NCI-H2196 (cell line): ENCODE data around the gene SETD1A.
A peak's percentile ranks its signal among the peaks of the same experiment; 100 is the strongest.

Experiments
- DNase-seq: peaks from one replicate; lab custom pipeline; 2025; ENCODE audit not compliant: unreplicated experiment; lab: John Stamatoyannopoulos, UW

SETD1A gene

DNA sequence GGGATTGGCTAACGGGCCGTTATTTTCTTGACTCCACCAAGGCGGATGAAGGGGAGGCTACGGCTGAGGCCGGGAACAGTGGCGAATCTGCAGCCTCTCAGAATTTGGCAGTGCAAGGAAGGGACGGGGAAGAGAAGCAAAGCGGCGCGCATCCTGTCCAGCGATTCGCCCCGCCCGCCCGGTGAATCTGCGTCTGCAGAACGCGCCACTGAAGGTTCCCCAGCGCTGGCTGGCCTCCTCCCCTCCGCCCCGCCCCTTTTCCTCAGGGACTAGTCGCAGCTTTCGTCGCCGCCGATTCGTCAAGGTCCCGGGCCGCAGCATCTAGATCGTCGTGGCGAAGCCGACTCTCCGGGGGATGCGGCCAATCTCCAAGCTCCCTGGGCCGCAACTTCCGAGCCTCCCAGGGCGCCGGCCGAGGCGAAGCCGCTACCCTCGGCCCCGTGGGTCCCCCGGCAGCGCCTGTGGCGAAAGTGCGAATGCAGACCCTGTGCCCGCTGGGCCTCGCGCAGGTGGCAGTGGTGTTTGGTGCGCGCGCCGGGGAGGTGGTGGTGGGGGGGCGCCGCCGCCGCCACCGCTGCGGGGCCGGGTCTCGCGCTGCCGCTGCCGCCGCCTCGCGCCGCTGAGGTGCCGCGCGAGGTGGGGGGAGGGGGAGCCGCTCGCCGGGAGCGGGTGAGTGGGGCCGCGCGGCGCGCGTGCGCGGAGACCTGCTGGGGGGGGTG lies at the start of gene SETD1A:
Gene SETD1A (plus strand): TSS at position 299 of the 719 bp plus-strand sequence. CDS start 978 bp downstream, outside the sequence.
- DNase-seq: peak; percentile 97

DNA sequence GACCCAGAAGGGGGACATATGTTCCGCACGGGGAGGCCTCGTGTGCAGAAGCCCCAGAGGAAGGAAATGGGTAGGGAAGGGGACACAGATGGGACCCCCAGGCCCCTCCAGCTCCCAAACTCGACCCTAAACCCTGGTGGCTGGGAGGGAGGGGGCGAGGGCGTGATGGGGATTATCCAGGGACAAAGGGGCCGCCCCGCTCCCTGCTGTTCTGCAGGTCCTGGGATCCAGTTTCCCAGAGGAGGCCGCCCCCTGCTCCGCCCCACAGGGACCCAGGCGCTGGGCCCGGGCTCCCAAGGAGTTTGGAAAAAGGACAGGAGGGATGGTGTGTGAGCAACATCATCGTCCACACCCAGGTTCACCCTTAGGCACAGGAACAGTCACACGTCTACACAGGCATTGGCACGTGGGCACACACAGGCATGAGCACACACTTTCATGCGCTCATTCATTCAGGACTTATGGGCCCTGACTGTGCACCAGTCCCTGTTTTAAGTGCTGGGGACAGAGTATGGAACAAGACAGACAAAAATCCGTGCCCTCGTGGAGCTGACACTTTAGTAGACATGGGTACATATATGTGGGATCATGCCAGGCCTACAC lies 47.0 kb upstream of the SETD1A start:
- DNase-seq: no peak

DNA sequence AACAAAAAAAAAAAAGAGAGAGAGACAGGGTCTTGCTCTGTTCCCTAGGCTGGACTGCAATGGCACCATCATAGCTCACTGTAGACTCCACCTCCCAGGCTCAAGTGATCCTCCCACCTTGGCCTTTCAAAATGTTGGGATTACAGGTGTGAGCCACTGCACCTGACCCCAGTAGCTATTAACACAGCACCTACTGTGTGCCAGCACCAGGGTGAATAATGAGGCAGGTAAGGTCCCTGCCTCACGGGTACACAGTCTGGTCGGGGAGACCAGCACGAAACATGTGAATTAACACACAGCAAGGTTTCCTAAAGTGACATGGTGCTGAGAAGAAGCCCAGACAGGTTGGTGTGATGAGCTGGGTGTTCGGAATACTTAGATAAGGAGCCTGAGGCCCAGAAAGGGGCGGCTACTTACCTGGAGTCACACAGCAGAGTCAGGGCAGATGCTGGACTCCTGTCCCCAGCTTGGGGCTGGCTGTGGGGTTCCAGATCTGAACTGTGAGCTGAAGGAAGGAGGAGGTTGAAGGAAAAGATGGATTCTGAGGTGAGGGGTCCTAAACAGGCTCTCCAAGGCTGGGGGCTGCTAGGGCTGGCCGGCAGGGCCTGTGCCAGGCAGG lies 44.7 kb upstream of the SETD1A start:
- no peak for DNase-seq

DNA sequence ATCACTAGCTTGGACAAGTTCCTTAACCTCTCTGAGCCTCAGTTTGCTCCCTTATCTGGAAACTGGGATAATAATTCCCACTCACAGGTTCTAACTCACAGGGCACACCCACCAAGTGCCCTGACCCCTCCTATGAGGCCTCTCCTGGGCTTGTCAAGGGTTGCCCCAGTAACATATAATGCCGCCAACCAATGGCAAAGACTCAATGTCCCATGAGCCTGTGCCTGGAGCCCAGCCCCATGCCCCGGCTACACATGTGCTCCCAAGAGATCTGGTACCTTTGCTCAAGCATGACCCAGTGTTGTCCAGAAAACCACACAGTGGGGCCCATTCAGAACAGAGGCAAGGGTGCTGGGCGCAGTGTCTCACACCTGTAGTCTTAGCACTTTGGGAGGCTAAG lies 42.7 kb upstream of the SETD1A start:
- no peak for DNase-seq

DNA sequence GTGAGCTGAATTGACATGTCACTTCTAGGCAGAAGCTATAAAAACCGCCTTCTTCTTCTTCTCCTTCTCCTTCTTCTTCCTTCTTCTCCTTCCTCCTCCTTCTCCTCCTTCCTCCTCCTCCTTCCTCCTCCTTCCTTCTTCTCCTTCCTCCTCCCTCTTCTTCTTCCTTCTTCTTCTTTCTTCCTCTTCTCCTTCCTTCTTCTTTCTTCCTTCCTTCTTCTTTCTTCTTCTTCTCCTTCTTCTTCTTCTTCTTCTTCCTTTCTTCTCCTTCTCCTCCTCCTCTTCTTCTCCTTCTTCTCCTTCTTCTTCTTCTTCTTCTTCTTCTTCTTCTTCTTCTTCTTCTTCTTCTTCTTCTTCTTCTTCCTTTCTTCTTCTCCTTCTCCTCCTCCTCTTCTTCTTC lies 38.9 kb upstream of the SETD1A start:
- DNase-seq: no peak

DNA sequence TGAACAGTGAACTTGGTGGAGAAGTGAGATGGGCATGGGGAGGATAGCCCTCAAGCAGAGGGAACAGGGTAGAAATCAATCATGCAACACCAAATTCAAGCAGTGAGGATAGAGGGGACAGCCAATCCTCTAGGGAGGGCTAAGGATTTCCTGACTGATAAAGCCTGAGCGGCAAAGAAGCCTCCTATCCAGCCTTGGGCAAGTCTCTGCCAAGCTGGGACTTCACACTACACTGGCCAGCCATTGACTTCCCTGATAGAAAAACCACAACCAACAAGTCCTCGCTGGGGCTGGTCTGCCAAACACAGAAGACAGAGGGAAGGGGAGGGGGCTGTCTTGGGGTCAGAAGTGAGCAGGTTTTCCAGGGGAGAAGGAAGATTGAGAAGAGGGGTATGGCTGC lies 36.7 kb upstream of the SETD1A start:
- DNase-seq: no peak

DNA sequence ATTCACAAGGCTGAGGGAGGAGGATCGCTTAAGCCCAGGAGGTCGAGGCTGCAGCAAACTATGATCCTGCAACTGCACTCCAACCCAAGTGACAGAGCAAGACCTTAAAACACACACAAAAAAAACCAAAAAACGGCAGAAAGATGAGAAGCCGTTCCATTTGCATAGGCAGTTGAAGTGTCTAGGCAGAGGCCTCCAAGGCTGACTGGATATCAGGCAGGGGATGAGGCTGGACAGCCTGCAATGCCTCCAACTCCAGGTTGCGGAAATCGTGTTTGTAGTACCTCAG lies 36.2 kb upstream of the SETD1A start:
- DNase-seq: no peak

DNA sequence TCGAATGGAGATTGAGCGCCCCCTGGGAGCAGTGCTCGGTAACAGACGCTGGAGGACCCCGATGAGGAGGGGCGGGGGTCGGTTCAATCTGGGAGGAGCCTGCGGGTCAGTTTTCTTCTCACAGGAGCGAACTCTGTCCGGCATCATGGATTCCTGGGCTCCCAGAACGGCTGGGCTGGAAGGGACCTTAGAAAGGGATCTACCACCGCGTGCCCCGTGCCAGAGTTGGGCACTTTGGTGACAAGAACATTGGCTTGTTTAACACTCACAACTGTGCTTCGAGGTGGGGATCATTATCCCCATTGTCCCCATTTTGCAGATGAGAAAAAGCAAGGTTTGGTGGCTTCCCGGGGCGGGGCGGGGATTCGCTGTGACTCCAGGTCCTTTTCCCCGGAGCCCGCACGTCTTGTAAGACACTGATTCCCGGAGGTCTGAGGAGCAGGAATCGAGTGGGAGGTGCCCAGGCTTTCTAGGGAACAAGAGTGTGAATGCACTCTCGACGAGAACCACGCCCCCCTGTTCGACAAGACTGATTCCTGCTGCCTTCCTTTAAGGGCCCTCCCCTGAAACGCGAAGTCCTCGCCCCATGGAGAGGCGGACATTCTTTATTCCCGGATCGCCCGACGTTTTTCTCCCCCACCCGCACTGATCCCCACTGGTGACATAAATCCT lies 35.7 kb upstream of the SETD1A start:
- peak; percentile 94 for DNase-seq

DNA sequence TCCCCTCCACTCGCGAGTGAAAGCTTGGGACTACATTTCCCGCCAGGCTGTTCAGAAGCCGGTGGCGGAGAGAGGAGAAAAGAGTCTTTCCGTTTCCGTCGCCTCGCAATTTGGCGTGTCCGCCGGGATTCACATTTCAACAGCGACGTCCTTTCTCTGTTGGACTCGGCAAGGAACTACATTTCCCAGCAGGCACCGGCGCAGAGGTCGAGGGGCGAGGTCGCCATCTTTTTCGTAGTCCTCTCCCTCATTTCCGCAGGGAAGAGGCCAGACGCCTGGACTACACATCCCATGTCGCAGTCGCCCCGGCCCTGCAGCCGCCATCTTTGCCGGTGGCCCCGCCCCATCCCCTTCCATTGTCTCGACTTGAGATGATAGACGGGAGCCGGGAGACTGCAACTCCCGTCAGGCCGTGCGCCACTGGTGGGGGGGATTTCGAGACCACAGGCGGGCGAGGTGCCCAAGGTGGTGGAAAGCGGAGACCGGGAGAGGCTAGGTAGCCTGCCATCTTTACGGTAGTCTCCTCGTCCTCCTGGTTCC lies 35.1 kb upstream of the SETD1A start:
- DNase-seq: peak; percentile 99

DNA sequence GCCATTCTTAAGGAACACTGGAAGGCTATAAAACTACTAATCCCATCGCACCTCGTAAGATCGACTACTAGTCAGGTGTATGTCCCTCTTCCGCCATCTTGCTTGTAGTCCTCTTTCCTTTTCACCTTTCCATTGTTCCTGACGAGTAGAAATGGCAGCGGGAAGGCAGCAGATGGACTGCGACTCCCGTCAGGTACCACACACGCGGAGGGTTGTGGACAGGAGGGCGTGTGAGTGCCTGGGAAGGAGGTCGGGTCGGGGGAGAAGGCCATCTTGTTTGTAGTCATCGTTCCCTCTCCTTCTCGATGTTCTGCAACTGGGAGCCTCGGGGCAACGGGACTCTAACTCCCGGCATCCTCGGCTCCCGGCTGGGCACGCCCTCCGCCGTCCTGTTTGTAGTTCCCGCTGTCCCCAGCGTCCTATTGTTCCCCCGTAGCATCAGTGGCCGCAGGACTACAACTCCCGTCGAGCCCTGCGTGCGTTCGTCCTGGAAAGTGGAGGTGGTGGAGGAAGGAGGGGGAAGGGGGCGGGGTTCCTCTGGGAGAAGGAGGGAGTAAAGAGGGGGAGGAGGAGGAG lies 34.5 kb upstream of the SETD1A start:
- DNase-seq: peak; percentile 99

DNA sequence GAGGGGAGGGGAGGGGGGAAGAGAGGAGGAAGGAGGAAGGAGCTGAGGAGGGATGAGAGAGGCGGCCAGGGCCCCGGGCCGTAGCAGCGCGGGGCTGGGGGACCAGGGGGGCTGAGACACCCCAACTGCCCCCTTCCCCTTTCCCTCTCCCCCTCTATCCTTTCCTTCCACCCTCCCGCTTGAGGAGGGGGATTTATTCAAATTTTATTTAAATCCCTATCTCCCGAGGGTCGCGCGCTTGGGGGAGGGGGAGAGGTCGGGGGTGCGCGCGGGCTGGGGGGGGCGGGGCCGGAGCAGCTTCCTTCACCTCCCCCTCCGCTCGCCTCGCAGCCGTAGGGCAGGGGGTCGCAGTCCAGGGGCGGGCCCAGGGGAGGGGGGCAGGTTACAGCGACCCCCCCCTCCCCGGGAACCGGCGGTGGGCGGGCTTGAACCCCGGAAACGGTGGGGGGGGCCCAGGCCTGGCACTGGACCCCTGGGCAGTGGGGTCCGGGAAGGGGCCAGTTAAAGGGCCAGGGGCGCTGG lies 33.9 kb upstream of the SETD1A start, which contains the start of gene FBXL19:
Gene FBXL19 (plus strand): TSS at position 19 of the 522 bp plus-strand sequence. CDS start 2,183 bp downstream, outside the sequence.
- no peak for DNase-seq

DNA sequence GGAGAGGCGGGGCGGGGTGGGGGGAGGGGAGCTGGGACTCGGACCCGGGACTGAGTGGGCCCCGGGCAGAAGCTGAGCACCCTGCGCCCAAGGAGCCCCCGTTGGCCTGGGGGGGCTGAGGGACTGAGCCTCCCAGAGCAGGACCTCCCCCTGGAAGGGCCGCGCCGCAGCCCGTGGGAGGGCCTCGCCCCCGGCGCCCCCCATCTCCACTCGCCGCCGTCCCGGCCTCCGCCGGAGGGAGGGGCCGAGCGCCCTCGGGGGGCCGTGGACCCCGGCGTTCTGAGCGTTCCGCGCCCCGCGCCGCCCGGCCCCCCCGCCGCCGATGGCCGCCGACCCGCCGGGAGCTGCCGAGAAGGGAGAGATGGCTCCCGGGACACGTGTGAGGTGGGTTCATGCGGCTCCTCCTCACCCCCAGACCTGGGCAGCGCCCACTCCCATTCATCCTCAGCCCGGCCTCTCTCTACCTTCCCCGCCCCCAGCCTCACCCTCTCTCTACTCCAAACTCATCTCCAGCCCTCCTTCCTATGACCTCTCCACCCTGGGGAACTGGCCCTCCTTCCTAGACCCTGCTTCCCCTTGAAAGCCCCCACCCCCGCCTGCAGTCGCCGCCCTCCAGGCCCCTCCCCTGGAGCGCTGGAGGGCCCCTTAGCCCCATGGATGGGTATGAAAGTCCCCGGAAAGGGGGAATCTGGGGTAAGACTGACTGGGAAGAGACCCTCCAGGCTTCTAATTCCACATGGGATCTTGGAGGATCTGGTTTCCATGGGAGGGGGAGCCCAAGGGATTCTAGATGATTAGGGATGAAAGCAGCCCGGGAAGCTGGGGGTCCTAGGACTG lies 33.3 kb upstream of the SETD1A start:
- DNase-seq: no peak

DNA sequence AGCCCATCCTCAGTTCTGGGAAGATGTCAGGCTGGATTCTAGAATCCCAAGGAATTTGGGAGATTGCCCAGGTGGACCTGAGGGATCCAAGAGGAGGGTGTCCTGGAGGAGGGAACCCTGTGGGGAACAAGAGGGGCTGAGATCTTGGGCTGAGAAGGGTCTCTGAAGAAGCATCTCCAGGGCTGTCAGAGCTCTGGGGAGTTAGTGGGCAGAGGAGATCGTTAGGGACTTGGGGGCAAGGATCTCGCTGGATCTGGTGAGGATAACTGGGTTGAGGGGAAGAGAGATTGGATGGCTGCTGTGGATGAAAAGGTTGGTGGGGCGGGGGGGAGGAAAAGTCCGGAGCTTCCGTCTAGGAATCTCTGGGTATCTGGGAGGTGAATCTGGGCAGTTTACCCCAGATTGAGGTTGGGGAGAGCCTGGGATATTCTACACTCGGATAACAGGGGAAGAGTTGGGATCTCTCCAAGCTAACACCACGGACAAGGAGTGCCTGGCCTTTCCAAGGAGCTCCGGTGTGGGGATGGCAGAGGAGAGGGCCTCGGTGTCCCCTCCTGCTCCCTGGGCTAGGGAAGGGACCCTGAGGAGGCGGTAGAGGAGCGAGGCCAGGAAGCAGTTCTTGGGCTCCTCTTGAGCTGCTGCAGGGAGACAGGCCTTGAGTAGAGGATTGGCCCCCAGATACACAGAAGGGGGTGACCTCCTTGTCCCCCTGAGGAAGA lies 32.5 kb upstream of the SETD1A start:
- no peak for DNase-seq

DNA sequence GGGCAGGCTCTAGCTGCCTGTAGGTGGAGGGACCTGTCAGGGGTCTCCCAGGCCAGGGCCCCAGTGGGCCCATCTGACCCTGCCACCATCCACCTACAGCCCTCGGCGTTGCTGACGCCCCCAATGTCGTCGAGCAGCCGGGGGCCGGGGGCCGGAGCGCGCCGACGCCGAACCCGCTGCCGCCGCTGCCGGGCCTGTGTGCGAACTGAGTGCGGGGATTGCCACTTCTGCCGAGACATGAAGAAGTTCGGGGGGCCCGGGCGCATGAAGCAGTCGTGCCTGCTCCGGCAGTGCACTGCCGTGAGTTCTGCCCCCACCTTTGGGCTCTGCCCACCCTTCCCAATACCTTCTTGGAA lies 31.9 kb upstream of the SETD1A start:
- DNase-seq: no peak

DNA sequence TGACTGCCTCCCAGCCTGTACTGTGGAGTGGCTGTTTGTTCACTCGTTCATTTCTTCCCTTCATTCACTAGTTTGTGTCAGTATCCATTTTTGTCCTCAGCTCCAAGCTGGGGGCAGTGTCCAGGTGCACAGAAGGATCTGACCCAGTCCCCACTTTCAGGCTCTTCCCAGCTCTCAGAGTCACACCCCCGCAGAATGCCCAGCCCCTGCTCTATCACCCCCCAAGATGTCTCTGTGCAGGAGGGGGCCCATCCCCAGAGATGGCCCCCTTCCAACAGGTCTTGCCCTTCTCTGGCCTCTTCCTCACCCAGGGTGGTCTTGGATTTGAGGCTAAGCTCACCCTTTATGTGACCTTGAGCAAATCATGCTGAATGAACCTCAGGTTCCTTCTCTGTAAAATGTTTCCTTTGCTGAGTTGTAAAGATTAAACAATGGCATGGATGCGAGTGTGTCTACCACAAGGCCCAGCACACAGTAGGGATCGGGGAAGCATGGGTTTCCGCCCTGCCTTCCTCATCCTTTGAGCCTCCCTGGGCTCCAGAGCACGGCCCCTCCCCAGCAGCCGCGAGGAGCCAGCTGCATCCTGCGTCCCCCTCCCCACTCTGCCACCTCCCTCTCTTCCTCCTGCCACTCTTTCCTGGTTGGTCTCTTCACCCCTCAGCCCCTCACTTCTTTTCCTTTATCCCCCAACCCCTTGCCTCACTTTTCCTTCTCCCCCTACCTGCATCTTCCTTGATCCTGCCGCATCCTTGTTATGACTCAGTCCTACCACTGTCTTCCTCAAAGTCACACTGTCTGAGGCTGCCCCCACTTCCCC lies 31.4 kb upstream of the SETD1A start:
- no peak for DNase-seq

DNA sequence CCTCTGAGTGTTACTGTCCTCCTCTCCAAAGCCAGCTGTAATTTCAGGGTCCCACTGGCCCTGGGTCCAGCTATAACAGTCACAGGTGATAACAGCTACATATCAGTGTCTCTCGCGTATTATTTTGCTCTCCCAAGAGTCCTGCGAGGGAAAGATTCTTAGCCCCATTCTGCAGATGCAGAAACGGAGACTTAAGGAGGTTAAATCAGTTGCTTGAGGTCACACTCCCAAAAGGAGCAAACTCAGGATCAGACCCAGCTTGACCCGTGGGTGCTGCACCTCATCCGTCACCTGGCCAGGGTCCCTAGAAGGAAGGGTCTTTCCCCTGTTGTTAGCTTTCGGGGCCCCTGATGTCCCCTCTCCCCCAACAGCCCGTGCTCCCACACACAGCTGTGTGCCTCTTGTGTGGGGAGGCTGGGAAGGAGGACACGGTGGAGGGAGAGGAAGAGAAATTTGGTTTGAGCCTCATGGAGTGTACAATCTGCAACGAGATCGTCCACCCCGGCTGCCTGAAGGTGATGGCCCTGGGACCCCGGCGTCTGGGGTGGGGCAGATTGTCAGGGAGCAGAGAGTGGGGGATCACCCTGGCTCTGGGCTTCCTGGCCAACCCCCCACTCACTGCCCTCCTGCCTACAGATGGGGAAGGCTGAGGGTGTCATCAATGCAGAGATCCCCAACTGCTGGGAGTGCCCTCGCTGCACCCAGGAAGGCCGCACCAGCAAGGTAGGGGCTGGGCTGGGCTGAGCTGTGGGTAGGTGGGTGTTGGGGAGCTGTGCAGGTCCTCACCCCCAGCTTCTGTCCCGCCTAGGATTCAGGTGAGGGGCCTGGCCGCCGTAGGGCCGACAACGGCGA lies 30.4 kb upstream of the SETD1A start:
- no peak for DNase-seq

DNA sequence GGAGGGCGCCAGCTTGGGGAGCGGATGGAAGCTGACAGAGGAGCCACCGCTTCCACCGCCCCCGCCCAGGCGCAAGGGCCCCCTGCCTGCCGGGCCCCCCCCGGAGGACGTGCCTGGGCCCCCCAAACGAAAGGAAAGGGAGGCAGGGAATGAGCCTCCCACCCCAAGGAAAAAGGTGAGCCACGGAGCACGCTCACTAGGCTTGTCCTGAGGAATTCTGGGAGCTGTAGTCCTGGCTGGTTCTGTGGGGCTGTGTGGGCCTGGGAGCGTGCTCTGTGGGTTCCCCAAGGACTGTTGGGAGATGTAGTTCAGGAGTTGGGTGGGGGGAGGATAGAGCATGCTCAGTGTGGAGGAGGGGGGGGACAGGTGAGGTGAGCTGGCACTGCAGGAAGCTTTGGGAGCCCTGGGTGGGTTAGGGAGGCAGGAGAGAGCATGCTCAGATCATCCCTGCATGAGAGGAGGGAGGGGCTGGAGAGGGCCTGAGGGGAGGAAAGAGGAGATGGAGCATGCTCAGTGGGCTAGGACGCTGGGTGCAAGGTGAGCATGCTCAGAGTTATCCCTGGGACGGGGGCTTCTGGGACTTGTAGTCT lies 29.7 kb upstream of the SETD1A start:
- DNase-seq: peak; percentile 89

DNA sequence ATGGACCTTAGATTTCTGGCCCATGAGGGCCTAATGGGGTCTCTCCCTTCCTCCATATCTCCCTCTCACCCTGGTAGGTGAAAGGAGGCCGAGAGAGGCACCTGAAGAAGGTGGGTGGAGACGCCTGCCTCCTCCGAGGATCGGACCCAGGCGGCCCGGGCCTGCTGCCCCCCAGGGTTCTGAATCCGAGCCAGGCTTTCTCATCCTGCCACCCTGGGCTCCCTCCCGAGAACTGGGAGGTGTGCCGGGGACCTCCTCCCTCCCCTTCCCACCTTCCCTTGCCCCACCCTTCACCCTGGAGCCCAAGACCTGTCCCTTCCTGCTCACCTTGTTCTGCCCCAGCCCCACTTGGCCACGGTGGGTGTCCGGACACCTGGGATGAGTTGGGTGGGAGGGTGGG lies 29.2 kb upstream of the SETD1A start:
- no peak for DNase-seq
